ENCODE results near the gene LENG9.

DNA sequence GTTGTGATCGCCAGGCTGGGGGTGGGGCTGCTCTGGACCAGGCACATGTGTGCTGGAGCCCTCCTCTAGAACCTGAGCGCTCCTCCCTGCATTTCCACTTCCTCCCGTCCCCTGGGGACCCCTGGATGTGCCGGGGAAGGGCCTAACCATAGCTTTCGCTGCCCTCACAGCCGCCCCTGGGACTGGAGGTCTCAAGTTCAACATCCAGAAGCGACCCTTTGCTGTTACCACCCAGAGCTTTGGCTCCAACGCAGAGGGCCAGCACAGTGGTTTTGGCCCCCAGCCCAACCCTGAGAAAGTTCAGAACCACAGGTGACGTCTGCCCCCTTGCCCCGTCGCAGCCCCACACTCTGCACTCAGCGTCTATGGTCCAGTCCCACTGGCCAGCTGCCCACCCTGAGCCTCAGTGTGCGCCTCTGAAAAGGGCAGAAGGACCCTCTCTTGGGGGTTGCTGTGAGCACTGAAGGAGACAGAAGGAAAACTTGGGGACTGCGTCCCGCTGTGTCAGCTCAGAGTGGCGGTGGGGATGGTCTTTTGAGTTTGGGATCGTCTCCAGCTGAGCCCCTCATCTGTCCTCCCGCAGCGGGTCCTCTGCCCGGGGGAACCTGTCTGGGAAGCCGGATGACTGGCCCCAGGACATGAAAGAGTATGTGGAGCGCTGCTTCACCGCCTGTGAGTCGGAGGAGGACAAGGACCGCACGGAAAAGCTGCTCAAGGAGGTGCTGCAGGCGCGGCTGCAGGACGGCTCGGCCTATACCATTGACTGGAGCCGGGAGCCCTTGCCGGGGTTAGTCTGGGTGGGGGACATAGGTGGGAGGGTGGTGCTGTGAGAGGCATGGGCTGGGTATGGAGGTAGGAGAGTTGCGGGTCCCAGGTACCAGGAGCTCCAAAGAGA lies 8.6 kb downstream of the LENG9 start:
- TF ChIP-seq, protein P1, sequence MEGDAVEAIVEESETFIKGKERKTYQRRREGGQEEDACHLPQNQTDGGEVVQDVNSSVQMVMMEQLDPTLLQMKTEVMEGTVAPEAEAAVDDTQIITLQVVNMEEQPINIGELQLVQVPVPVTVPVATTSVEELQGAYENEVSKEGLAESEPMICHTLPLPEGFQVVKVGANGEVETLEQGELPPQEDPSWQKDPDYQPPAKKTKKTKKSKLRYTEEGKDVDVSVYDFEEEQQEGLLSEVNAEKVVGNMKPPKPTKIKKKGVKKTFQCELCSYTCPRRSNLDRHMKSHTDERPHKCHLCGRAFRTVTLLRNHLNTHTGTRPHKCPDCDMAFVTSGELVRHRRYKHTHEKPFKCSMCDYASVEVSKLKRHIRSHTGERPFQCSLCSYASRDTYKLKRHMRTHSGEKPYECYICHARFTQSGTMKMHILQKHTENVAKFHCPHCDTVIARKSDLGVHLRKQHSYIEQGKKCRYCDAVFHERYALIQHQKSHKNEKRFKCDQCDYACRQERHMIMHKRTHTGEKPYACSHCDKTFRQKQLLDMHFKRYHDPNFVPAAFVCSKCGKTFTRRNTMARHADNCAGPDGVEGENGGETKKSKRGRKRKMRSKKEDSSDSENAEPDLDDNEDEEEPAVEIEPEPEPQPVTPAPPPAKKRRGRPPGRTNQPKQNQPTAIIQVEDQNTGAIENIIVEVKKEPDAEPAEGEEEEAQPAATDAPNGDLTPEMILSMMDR (conservative IDR thresholded peaks at IDR 0.05 in 1 of 2, IDR thresholded peaks at IDR 0.05 in 1 of 2; ENCODE audit: extremely low read depth in 1 of 2, insufficient read depth in 1 of 2, low read depth in 1 of 2, low read length in 2 of 2): no peak
- no peak for TF ChIP-seq EZH2 (IDR thresholded peaks at IDR 0.05; ENCODE audit: borderline replicate concordance, low read length)

All from mammary epithelial cell (primary cell).